ENCODE measurements around the gene GNPAT.

- TF ChIP-seq POLR2A (IDR thresholded peaks at IDR 0.05; ENCODE audit: borderline replicate concordance, extremely low read depth, insufficient read depth, insufficient read length): no peak
- TF ChIP-seq SP1 (IDR thresholded peaks at IDR 0.05; ENCODE audit: low read depth): no peak
- no peak for TF ChIP-seq POLR2AphosphoS5 (IDR thresholded peaks at IDR 0.05; ENCODE audit: low read depth, low read length)
- no peak for TF ChIP-seq CTCF (IDR thresholded peaks at IDR 0.05 in 2 of 3, conservative IDR thresholded peaks at IDR 0.05 in 1 of 3; ENCODE audit: borderline replicate concordance in 1 of 3, insufficient read depth in 1 of 3, low read depth in 2 of 3, low read length in 2 of 3)
- no peak for TF ChIP-seq EZH2 (IDR thresholded peaks at IDR 0.05)
- no peak for TF ChIP-seq YY1 (IDR thresholded peaks at IDR 0.05; ENCODE audit: extremely low read depth, insufficient replicate concordance, low read depth, low read length)
- TF ChIP-seq MAX (IDR thresholded peaks at IDR 0.05): no peak
- TF ChIP-seq SRF (IDR thresholded peaks at IDR 0.05; ENCODE audit: low read depth): no peak
- no peak for TF ChIP-seq REST (IDR thresholded peaks at IDR 0.05; ENCODE audit: low read depth)
- no peak for TF ChIP-seq EZH2phosphoT487 (IDR thresholded peaks at IDR 0.05; ENCODE audit: borderline replicate concordance)
- TF ChIP-seq RAD21 (IDR thresholded peaks at IDR 0.05; ENCODE audit: low read depth): no peak
Measured at GRCh38 chr1:231232870-231233734, 7.9 kb upstream of the GNPAT start.
